Mucosa of descending colon (tissue), 3 donors: ENCODE results near the gene FBLN2. TPM values are rescaled to one million over a fixed set of nuclear protein-coding genes. Genes with fewer than 3 reads are reported as not detected.
A peak's percentile ranks its signal among the peaks of the same experiment; 100 is the strongest.

Experiments used
- ATAC-seq: fragments of 200-7000 bp; cut with Tn5 transposase; one replicate; pipeline ENCODE4 v1.9.1; 2020; ENCODE audit warnings: mild to moderate bottlenecking, moderate library complexity
- DNase-seq, 3 donors: peaks; one replicate each; pipeline ENCODE4 v3.0.0-alpha.2; 2020
- H3K36me3 ChIP-seq: fragments of 200-600 bp; one replicate; pipeline ENCODE4 v1.8.0; 2021; ENCODE audit warnings: low read depth, mild to moderate bottlenecking
- H3K4me1 ChIP-seq: fragments of 200-600 bp; one replicate; pipeline ENCODE4 v1.8.0; 2021; ENCODE audit warnings: low read depth, mild to moderate bottlenecking
- H3K4me3 ChIP-seq: fragments of 200-600 bp; one replicate; pipeline ENCODE4 v1.8.0; 2021; ENCODE audit warnings: mild to moderate bottlenecking
- H3K9me3 ChIP-seq: fragments of 200-600 bp; one replicate; pipeline ENCODE4 v1.8.0; 2021; ENCODE audit warnings: mild to moderate bottlenecking
- CTCF ChIP-seq: fragments of 200-600 bp; IDR thresholded peaks from one replicate; pipeline ENCODE4 v1.8.0; 2022; ENCODE audit warnings: antibody characterized with exemption, mild to moderate bottlenecking
- intact Hi-C, 2 donors: fragments of 100-400 bp; cut with DNase I in 1 of 2; cut with micrococcal nuclease in 1 of 2; formaldehyde crosslinking; loops; one replicate each; pipeline versions ENCODE4 v1.11.0 to v1.11.1; 2022; cut with DNase I, micrococcal nuclease
- total RNA-seq, 3 donors: library from RNA; stranded (reverse); fragmentation: NEBNext Ultra II Directional in 2 of 3; extraction: Animal tissue kit (Norgen Biotek cat#: 25700) in 2 of 3; gene quantifications; one replicate each; pipeline versions ENCODE4 v1.2.1 to v1.2.4, GENCODE V29; 2021 to 2023
- donor health status: DM: no; HTN: no; CAD: no; lungs with moderate emphysema.
- donor health status: DM: no; HTN: no; CAD: no.
- donor health status: DM: no; HTN: yes; CAD: no.

Gene FBLN2
- total RNA-seq, 3 donors from 2014 or later = 10.2 to 48.9 (median 30.5) TPM

DNA sequence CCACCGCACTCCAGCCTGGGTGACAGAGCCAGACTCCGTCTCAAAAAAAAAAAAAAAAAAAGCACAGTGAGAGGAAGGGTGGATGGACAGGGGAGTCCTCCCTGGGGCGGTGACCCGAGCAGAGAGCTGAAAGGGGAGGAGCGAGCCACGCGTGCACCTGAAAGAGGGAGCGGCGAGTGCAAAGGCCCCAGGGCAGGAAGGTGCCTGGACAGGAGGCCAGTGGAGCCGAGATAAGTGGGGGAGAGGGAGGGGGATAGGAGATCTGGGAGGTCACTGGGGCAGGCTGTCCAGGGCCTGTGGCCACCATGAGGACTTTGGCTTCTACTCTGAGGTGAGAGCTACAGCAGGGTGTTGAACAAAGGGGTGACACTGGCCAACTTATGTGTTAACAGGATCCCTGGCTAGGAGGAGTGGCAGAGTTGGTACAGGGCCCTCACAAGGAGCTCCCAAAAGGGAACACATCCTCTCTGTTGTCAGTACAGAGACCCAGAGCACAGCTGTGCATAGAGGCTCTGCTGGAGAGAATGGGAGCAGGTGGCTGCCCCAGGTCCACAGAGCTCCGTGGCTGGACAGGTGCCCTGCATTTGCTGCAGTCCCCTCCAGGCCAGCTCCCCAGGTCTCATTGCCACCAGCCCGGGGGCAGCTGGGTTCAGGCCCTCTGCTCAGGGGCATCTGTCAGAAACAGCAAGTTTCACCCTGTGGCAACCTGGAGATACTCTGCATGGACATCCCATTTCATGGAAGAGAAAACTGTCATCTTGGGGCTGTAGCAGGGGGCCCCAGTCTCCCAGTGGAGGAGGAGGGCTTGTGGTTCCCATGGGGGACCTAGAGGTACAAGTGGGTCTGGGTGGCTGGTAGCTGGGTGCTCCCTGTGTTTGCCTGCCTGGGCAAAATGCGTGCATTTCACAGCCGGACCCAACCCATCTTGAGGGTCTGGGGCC is 28.5 kb downstream of the FBLN2 start:
- intact Hi-C loops = no loop called here
- no peak for ATAC-seq
- H3K4me3 ChIP-seq = no peak overlapping the region

DNA sequence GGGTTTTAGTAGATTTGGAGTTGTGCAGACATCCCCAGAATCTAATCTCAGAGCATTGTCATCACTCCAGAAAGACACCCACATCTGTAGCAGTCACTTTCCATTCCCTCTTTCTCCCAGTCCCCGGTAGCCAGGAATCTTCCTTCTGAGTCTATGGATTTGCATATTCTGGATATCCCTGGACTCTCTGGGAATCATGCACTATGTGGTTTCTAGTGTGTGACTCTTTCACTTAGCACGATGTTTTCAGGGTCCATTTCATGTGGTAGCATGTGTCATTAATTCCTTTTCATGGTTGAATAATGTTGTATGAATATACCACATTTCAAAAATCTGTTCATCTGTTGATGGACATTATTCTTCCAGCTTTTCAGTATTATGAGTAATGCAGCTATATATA is 29.3 kb downstream of the FBLN2 start:
- TF ChIP-seq CTCF = no peak
- intact Hi-C loops = no loop called here
- DNase-seq (no peak), ATAC-seq (no peak)
- H3K4me3 ChIP-seq = no peak overlapping the region
- no peaks in the 10 kb centered on the region for H3K36me3 ChIP-seq
- no peaks in the 10 kb centered on the region for H3K9me3 ChIP-seq
- no peaks in the 10 kb centered on the region for H3K4me1 ChIP-seq

More for the DNA sequence above, 28.5 kb downstream of the FBLN2 start:
- no peaks in the 10 kb centered on the region for H3K9me3 ChIP-seq
- H3K36me3 ChIP-seq = no peaks in the 10 kb centered on the region
- peak in 1 of 3 donors; percentile 34 for DNase-seq
- no peak for TF ChIP-seq CTCF
- H3K4me1 ChIP-seq = no peaks in the 10 kb centered on the region

GRCh38 chr3:13579063-13579462 is 30.1 kb downstream of the FBLN2 start:
- Histone ChIP-seq H3K4me3 (no peak overlapping the region), H3K36me3 (no peaks in the 10 kb centered on the region), H3K9me3 (no peaks in the 10 kb centered on the region), H3K4me1 (no peaks in the 10 kb centered on the region)
- intact Hi-C loops = no loop called here
- ATAC-seq = no peak
- TF ChIP-seq CTCF = no peak
- DNase-seq = no peak

DNA sequence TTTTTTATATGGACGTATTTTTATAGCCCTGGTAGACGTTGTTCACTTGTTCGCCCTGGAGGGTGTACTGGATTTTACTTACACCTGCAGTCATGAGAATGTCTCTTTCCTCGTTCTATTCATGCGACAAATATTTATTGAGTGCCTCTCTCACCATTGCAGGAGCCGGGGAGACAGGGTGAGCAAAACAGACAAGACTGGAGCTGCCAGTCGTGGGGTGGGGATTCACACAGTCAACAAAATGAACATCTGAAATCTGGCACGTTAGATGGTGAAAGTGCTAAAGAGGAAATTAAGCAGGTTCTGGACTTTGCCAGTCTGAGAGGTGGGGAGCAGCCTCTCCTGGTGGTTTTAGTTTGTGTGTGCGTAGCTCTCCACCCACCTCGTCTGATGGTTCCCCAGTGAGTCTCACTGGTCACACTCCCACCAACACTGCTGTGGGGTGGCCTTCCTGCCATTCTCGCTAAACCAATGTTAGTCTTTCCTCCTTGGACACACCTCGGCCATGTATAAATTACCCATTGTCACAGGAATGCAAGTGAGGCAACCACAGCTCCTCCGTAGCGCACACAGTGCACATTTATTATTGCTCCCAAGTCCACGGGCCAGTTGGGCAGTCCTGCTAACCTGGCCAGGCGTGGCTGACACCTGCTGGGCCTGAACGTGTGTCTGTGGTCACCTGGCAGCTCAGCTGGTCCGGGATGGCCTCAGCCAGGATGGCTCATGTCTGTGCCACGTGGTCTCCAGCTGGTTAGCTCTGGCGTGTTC is 31.5 kb downstream of the FBLN2 start:
- ATAC-seq (no peak), DNase-seq (peak in 1 of 3 donors; percentile 41)
- H3K36me3 ChIP-seq = no peaks in the 10 kb centered on the region
- no peak for TF ChIP-seq CTCF
- H3K9me3 ChIP-seq = no peaks in the 10 kb centered on the region
- H3K4me3 ChIP-seq = no peak overlapping the region
- H3K4me1 ChIP-seq = no peaks in the 10 kb centered on the region
- intact Hi-C loops = no loop called here

GRCh38 chr3:13581485-13582365 is 32.8 kb downstream of the FBLN2 start:
- TF ChIP-seq CTCF = no peak
- ATAC-seq = no peak
- H3K36me3 ChIP-seq = no peaks in the 10 kb centered on the region
- intact Hi-C loops = no loop called here
- no peaks in the 10 kb centered on the region for H3K4me1 ChIP-seq
- H3K9me3 ChIP-seq = no peaks in the 10 kb centered on the region
- peak in 1 of 3 donors; percentile 42 for DNase-seq
- H3K4me3 ChIP-seq = no peak overlapping the region
